SK-N-SH treated with all-trans-retinoic acid at 6 μM for 48 hours (cell line): ENCODE measurements around the gene PSD2.

Experiments used
- ATAC-seq: fragments of 200-7000 bp; cut with Tn5 transposase; 3 replicates; pipeline ENCODE4 v1.9.1; 2020; ENCODE audit warnings: mild to moderate bottlenecking, moderate library complexity
- BACH2 ChIP-seq: fragments of 250-450 bp; sonication (Bioruptor Pico); IDR thresholded peaks from 2 replicates; pipeline ENCODE4 v1.9.0; 2021; ENCODE audit warnings: mild to moderate bottlenecking, borderline replicate concordance
- CSDC2 ChIP-seq: fragments of 250-450 bp; sonication (Bioruptor Pico); IDR thresholded peaks from 2 replicates; pipeline ENCODE4 v1.5.0; 2020; ENCODE audit warnings: mild to moderate bottlenecking, moderate library complexity
- CSRNP3 ChIP-seq: fragments of 250-450 bp; sonication (Bioruptor Pico); IDR thresholded peaks from 2 replicates; pipeline ENCODE4 v1.5.1; 2021; ENCODE audit warnings: mild to moderate bottlenecking, moderate library complexity
- ESRRG ChIP-seq: fragments of 250-450 bp; sonication (Bioruptor Pico); IDR thresholded peaks from 2 replicates; pipeline ENCODE4 v1.6.1; 2021; ENCODE audit warnings: mild to moderate bottlenecking
- GLIS3 ChIP-seq: fragments of 250-450 bp; sonication (Bioruptor Pico); IDR thresholded peaks from 2 replicates; pipeline ENCODE4 v1.5.0; 2020; ENCODE audit warnings: mild to moderate bottlenecking, moderate library complexity
- ISL1 ChIP-seq: fragments of 250-450 bp; sonication (Bioruptor Pico); IDR thresholded peaks from 2 replicates; pipeline ENCODE4 v2.1.2; 2022; ENCODE audit warnings: mild to moderate bottlenecking, moderate library complexity
- OSR1 ChIP-seq: fragments of 250-450 bp; sonication (Bioruptor Pico); IDR thresholded peaks from 2 replicates; pipeline ENCODE4 v1.8.0; 2022; ENCODE audit warnings: moderate library complexity, mild to moderate bottlenecking, inconsistent platforms
- PATZ1 ChIP-seq: fragments of 250-450 bp; sonication (Bioruptor Pico); IDR thresholded peaks from 2 replicates; pipeline ENCODE4 v1.8.0; 2020; ENCODE audit warnings: mild to moderate bottlenecking, moderate library complexity, borderline replicate concordance
- POU6F1 ChIP-seq: fragments of 250-450 bp; sonication (Bioruptor Pico); IDR thresholded peaks from 2 replicates; pipeline ENCODE4 v1.8.0; 2021; ENCODE audit warnings: low read depth, mild to moderate bottlenecking, moderate library complexity, borderline replicate concordance
- PPARA ChIP-seq: fragments of 250-450 bp; sonication (Bioruptor Pico); IDR thresholded peaks from 2 replicates; pipeline ENCODE4 v1.5.0; 2020; ENCODE audit warnings: mild to moderate bottlenecking, borderline replicate concordance
- RARB ChIP-seq: fragments of 250-450 bp; sonication (Bioruptor Pico); IDR thresholded peaks from 2 replicates; pipeline ENCODE4 v1.8.0; 2021; ENCODE audit warnings: mild to moderate bottlenecking, moderate library complexity
- SNAI2 ChIP-seq: fragments of 250-450 bp; sonication (Bioruptor Pico); IDR thresholded peaks from 2 replicates; pipeline ENCODE4 v1.5.0; 2020; ENCODE audit warnings: mild to moderate bottlenecking, moderate library complexity
- TCF4 ChIP-seq: fragments of 250-450 bp; sonication (Bioruptor Pico); IDR thresholded peaks from 2 replicates; pipeline ENCODE4 v1.8.0; 2021; ENCODE audit warnings: mild to moderate bottlenecking, moderate library complexity, borderline replicate concordance
- TOX ChIP-seq: fragments of 250-450 bp; sonication (Bioruptor Pico); IDR thresholded peaks from 2 replicates; pipeline ENCODE4 v1.8.0; 2021; ENCODE audit warnings: mild to moderate bottlenecking, moderate library complexity, borderline replicate concordance
- TSHZ2 ChIP-seq: fragments of 250-450 bp; sonication (Bioruptor Pico); IDR thresholded peaks from 2 replicates; pipeline ENCODE4 v1.5.0; 2020; ENCODE audit warnings: mild to moderate bottlenecking, moderate library complexity
- ZC3H10 ChIP-seq: fragments of 250-450 bp; sonication (Bioruptor Pico); IDR thresholded peaks from 2 replicates; pipeline ENCODE4 v1.5.1; 2021; ENCODE audit warnings: mild to moderate bottlenecking, moderate library complexity
- ZFP3 ChIP-seq: fragments of 250-450 bp; sonication (Bioruptor Pico); IDR thresholded peaks from 2 replicates; pipeline ENCODE4 v1.5.0; 2020; ENCODE audit warnings: mild to moderate bottlenecking, moderate library complexity
- ZFP30 ChIP-seq: fragments of 450-650 bp; formaldehyde crosslinking; IDR thresholded peaks from 2 replicates; pipeline ENCODE4 v1.5.0; 2022; ENCODE audit warnings: mild to moderate bottlenecking, moderate library complexity
- ZNF565 ChIP-seq: fragments of 450-650 bp; formaldehyde crosslinking; conservative IDR thresholded peaks from 2 replicates; pipeline ENCODE4 v1.5.0; 2020; ENCODE audit warnings: low read depth, mild to moderate bottlenecking, moderate library complexity
- ZNF70 ChIP-seq: fragments of 450-650 bp; formaldehyde crosslinking; IDR thresholded peaks from 2 replicates; pipeline ENCODE4 v1.5.0; 2020; ENCODE audit warnings: mild to moderate bottlenecking, moderate library complexity
- ZNF8 ChIP-seq: fragments of 450-650 bp; formaldehyde crosslinking; IDR thresholded peaks from 2 replicates; pipeline ENCODE4 v1.5.0; 2020; ENCODE audit warnings: mild to moderate bottlenecking, moderate library complexity

PSD2 gene

GRCh38 chr5:139880416-139881142 lies 85.0 kb downstream of the PSD2 start:
- ATAC-seq = no peak
- TF ChIP-seq POU6F1 (CRISPR knock-in tag) = no peak
- TF ChIP-seq RARB (CRISPR knock-in tag) = no peak
- no peak for TF ChIP-seq OSR1 (CRISPR knock-in tag)
- TF ChIP-seq ZNF70 (CRISPR knock-in tag) = no peak
- TF ChIP-seq GLIS3 (CRISPR knock-in tag) = no peak

GRCh38 chr5:139881143-139881733 lies 85.6 kb downstream of the PSD2 start:
- no peak for TF ChIP-seq ESRRG (CRISPR knock-in tag)
- no peak for TF ChIP-seq ZNF70 (CRISPR knock-in tag)
- TF ChIP-seq TSHZ2 (CRISPR knock-in tag) = no peak
- no peak for TF ChIP-seq RARB (CRISPR knock-in tag)
- no peak for TF ChIP-seq ZFP30
- no peak for TF ChIP-seq ZC3H10
- TF ChIP-seq ZFP3 (CRISPR knock-in tag) = no peak
- no peak for TF ChIP-seq ISL1 (CRISPR knock-in tag)
- no peak for TF ChIP-seq CSDC2 (CRISPR knock-in tag)
- TF ChIP-seq ZNF8 (CRISPR knock-in tag) = no peak
- TF ChIP-seq POU6F1 (CRISPR knock-in tag) = no peak
- no peak for TF ChIP-seq PPARA (CRISPR knock-in tag)
- TF ChIP-seq SNAI2 (CRISPR knock-in tag) = no peak
- TF ChIP-seq GLIS3 (CRISPR knock-in tag) = no peak
- no peak for TF ChIP-seq TOX (CRISPR knock-in tag)
- no peak for TF ChIP-seq ZNF565 (CRISPR knock-in tag)
- TF ChIP-seq BACH2 (CRISPR knock-in tag) = no peak
- no peak for TF ChIP-seq CSRNP3 (CRISPR knock-in tag)
- no peak for TF ChIP-seq OSR1 (CRISPR knock-in tag)
- TF ChIP-seq PATZ1 (CRISPR knock-in tag) = no peak
- ATAC-seq = no peak

GRCh38 chr5:139882316-139882715 lies 86.7 kb downstream of the PSD2 start:
- no peak; the same call in 2 of the 3 replicates for ATAC-seq
- TF ChIP-seq TOX (CRISPR knock-in tag) (no peak), TSHZ2 (CRISPR knock-in tag) (no peak), CSDC2 (CRISPR knock-in tag) (no peak), GLIS3 (CRISPR knock-in tag) (no peak), BACH2 (CRISPR knock-in tag) (no peak), ZNF70 (CRISPR knock-in tag) (no peak), POU6F1 (CRISPR knock-in tag) (no peak), TCF4 (CRISPR knock-in tag) (no peak)
